HTERT RPE-1 (cell line): Measurements from ENCODE around the gene RRAD.
"Not testable (repeated sequence)": the region's sequence is repeated elsewhere in the genome, so short reads cannot be mapped to it uniquely, and the experiment has no call there.

Source experiments
- in situ Hi-C: fragments of 300-500 bp; cut with MboI; formaldehyde crosslinking; loops from 4 replicates; pipeline ENCODE4 v1.14.3; 2020; ENCODE audit warnings: low sequenced_read_pairs

Gene RRAD

GRCh38 chr16:66935314-66936011 lies 10.1 kb upstream of the RRAD start, which contains the start of gene CES2:
Gene CES2 (plus strand): TSS chr16:66935516. CDS start chr16:66935636, 120 bp downstream.
- in situ Hi-C loops: no loop called here

- in situ Hi-C loops: not testable (repeated sequence)
These were observed 9.5 kb upstream of the RRAD start for GRCh38 chr16:66934839-66935313.

- in situ Hi-C loops: no loop called here
These were observed 9.0 kb upstream of the RRAD start, which contains the start of gene CIAO2B for GRCh38 chr16:66934138-66934838. Gene CIAO2B (minus strand): TSS chr16:66934402. CDS start chr16:66934364, 38 bp downstream.

GRCh38 chr16:66933776-66934137 lies 8.4 kb upstream of the RRAD start:
- in situ Hi-C loops: no loop called here

- in situ Hi-C loops: no loop called here
These were observed 6.7 kb upstream of the RRAD start for GRCh38 chr16:66932076-66932475.

GRCh38 chr16:66931665-66932064 lies 6.3 kb upstream of the RRAD start:
- in situ Hi-C loops: no loop called here

GRCh38 chr16:66930189-66930588 lies 4.9 kb upstream of the RRAD start:
- in situ Hi-C loops: no loop called here

- in situ Hi-C loops: no loop called here
These were observed 3.5 kb upstream of the RRAD start for GRCh38 chr16:66928702-66929388.

GRCh38 chr16:66927918-66928649 lies 2.7 kb upstream of the RRAD start:
- in situ Hi-C loops: no loop called here

GRCh38 chr16:66926961-66927436 lies 1.7 kb upstream of the RRAD start:
- in situ Hi-C loops: no loop called here

- in situ Hi-C loops: no loop called here
These were observed 1.0 kb upstream of the RRAD start for GRCh38 chr16:66926171-66926947.

- in situ Hi-C loops: no loop called here
These were observed 611 bp downstream of the RRAD start for GRCh38 chr16:66924527-66925321.

GRCh38 chr16:66923866-66924265 lies 1.5 kb downstream of the RRAD start:
- in situ Hi-C loops: no loop called here

- in situ Hi-C loops: no loop called here
These were observed 2.0 kb downstream of the RRAD start for GRCh38 chr16:66923247-66923731.

GRCh38 chr16:66921729-66922450 lies 3.4 kb downstream of the RRAD start:
- in situ Hi-C loops: no loop called here

- in situ Hi-C loops: no loop called here
These were observed 4.2 kb downstream of the RRAD start for GRCh38 chr16:66920924-66921680.

GRCh38 chr16:66920299-66920590 lies 5.1 kb downstream of the RRAD start:
- in situ Hi-C loops: no loop called here
